HG02973 (cell line): ENCODE measurements around the gene PCBP3.

ENCODE experiments used
- ATAC-seq: cut with Tn5 transposase; IDR thresholded peaks from one replicate; pipeline ENCODE4 v1.9.1; 2021; ENCODE audit warnings: moderate library complexity; ENCODE audit not compliant: unreplicated experiment

The PCBP3 gene

DNA sequence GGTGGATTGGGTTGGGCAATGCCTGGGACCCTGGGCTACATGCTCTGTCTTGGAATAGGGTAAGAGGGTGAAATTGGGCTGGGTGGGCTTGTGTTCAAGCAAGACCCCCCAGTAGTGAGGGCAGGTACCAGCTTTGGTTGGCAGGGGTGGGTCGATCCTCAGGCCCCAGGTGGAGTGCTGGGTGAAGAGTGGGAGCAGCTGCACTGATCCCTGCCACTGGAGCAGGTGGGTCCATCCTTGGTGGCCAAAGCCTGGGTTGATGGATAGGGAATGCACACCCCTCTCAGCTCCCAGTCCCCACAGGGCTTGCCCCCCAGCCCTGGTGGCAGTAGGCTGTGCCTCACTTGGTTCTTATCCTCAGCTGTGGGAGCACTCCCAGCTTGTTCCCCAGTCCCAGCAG is 135.2 kb downstream of the PCBP3 start:
- ATAC-seq = no peak

DNA sequence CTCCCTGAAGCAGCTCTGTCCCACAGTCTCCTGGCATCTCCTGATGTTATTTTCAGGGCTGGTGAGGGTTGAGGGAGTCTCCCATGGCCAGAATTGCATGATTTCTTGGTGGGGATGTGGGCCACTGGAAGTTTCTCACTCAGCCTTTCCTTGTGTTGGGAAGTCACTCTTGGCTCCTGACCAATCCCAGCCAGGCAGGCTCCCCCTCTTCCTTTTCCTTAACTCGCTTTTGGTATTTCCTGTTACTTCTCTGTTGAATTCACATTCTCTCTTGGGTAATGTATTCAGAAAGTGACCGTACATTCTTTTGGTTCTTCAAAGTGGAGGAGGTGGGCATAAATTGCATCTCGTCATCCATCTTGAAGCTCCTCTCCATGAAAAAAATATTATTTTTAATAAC is 135.7 kb downstream of the PCBP3 start:
- no peak for ATAC-seq

GRCh38 chr21:45780647-45781046 is 137.1 kb downstream of the PCBP3 start:
- no peak for ATAC-seq

- no peak for ATAC-seq
Observed at GRCh38 chr21:45781741-45782140, 138.2 kb downstream of the PCBP3 start.

GRCh38 chr21:45786660-45787059 is 143.1 kb downstream of the PCBP3 start:
- no peak for ATAC-seq

GRCh38 chr21:45787371-45787770 is 143.8 kb downstream of the PCBP3 start:
- ATAC-seq = no peak

GRCh38 chr21:45788198-45788597 is 144.7 kb downstream of the PCBP3 start:
- no peak for ATAC-seq

- ATAC-seq = no peak
Observed at GRCh38 chr21:45788637-45789506, 145.3 kb downstream of the PCBP3 start.

DNA sequence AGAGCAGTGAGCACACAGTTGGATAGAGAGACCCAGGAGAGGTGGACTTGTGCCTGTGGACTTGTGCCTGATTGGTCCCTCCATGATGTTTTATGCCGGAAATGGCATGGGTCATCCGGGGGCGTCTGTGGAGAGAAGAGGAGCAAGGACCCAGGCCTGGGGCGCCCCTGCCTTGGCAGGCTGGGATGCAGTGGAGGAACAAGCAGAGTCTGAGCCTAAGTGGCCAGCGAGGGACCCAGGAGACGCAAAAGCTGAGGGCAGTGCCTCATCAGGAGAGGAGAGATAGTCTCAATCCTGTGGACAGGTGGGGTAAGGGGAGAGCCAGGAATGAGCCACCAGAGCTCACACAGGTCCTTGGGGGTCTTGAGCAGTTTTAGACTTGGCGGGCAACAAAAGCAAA is 146.9 kb downstream of the PCBP3 start:
- ATAC-seq = no peak

DNA sequence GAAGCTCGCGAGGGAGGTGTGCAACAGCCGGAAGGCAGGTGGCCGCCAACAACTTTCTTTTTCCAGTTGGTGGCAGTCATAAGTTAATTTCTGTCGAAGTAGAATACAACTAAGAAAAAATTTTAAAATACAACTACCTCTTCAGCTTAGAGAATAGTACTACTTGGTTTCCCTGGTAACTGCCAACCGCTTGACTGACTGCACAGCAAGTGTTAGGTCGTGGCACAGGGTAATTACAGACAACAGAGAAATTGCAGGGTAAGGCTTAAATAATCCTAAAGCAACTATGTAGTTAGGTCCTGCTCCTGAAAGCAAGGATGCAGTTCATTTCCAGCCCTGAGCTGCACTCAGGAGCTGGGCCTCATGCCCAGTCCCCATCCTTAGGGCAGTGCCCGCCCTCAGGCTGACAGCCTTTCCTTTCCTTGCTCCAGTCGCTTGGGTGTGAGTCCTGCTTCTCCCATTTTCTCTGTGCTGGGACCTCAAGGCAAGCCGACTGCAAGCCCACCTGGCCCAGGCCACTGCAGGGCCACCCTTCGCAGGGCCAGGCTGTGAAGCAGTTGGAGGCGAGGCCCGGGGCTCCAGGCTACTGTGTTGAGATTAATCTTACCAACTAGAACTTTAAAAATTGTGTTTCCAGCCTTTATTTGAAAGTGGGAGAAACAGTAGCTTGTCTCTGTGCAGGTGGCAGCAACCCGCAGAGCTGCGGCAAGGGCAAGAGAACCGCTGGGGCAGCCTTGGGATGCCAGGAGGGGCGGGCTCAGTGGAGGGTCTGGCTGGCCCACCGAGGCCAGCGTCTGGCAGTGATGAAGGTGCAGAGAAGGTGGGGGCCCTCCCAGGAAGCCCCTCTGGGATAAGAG is 148.3 kb downstream of the PCBP3 start:
- ATAC-seq = no peak

- ATAC-seq = no peak
Observed at GRCh38 chr21:45792682-45793383, 149.3 kb downstream of the PCBP3 start.

DNA sequence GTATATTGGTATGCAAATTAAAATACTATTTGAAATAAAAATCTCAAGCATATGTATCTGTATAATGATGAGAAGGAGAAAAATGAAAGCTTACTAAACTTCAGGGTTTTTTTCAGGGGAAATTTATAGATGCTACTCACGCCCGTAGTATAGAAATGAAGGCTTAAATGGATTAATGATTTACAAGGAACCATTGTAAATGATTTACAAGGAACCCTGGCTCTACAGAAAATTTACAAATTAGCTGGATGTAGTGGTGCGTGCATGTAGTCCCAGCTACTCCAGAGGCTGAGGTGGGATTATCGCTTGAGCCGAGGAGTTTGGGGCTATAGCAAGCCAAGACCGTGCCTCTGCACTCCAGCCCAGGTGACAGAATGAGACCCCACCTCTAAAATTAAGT is 150.5 kb downstream of the PCBP3 start:
- ATAC-seq = no peak

DNA sequence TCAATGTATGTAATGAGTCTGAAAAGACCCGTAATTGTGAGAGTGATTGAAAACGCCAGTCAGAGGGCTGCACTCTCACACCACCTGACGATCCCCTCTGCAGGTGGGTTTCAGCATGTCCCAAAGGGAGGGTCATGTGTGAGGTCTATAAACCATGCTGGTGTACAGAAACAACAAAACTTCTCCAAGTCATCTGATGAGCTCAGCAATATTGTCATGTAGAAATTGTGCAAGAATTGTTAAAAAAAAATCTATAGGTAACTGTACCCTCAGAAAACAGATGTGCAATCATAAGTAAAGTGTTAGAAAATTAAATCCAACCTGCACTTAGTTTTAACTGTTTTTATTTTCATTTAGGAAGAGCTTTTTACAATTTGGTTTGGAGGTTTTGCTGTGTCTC is 152.5 kb downstream of the PCBP3 start:
- no peak for ATAC-seq

DNA sequence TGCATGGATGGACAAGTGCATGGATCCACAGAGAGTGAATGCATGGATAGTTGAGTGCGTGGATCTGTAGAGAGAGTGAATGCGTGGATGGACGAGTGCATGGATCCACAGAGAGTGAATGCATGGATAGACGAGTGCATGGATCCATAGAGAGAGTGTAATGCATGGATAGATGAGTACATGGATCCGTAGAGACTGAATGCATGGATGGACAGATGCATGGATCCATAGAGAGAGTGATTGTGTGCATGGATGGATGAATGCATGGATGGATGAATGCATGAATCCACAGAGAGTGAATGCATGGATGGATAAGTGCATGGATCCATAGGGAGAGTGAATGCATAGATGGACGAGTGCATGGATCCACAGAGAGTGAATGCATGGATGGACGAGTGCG is 153.8 kb downstream of the PCBP3 start:
- ATAC-seq = no peak

- no peak for ATAC-seq
Observed at GRCh38 chr21:45799765-45800338, 156.3 kb downstream of the PCBP3 start.

GRCh38 chr21:45800339-45801080 is 157.0 kb downstream of the PCBP3 start:
- no peak for ATAC-seq

DNA sequence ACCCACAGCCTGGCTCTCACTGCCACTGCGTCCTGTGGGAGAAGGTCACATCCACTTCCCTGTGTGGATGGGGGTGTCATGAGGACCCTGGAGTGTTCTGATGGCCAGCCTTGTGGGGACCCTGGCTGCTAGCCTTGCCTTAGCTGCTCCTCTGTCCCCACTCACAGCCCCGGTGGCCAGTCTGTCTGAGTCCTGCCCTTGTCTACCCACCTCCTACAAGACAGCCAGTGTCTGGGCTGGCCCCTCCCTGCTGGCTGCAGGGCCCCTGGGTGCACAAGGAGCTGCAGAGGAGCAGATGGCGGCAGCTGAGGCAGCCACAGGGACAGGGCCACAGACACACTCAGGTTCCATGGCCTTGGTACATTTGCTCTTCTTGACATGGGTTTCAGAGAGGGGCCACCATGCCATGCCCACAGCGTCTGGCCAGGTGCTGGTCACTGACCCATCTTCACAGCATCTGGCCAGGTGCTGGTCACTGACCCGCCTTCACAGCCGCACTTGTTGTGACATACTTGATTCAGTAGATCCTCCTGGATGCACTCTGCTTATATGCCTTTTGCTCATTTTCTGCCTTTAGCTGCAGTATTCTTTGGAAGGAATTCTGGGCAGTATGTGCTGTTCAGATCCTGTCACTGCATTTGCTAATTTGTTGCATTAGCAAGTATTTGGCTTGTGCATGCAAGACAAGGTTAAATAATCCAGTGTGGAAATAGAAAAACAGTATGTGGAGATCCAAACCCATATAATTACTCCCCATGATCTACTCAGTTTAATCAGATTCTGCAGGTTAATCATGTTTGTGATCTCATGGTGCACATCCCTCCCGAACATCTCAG is 157.8 kb downstream of the PCBP3 start:
- no peak for ATAC-seq

DNA sequence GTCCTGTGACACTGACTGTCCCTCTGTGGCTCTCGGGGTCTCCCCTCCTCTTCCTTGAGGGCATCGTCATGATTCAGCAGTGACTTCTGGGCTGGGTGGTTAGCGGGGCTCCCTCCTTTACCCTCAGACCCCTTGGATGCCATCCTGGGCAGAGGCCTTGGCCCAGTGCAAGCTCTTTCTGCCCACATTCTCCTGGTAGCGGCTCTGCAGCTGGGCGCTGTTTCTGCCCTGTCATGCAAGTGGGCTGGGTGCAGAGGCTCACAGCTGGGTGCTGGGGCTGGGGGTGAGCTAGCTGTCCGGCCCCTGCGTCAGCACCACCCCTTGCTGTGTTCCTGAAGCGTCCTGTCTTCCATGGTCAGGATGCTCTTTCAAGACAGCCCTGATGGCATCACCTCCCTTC is 158.5 kb downstream of the PCBP3 start:
- no peak for ATAC-seq

DNA sequence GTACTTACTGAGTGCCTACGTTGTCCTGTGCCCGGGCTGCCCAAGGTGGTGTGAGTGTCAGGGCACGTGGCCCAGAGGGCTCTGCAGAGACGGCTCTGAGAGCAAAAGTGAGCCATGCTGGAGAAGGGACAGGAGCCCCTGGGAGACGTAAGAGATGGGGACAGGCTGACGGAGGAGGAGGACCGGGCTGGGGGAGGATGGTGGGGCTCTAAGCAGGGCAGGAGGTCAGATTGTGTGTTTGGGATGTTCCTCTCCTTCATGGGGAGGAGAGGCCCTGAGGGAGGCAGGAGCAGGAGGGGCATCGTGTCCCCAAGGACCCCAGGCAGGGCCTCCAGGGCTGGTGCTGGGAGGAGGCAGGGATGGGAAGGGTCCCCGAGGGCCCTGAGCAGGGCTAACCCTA is 158.9 kb downstream of the PCBP3 start:
- ATAC-seq = no peak
